Vein endothelial cell (primary cell): Measurements from ENCODE around the gene PRUNE1. TPM values are rescaled to one million over a fixed set of nuclear protein-coding genes. Genes with fewer than 3 reads are reported as not detected.

Experiments
- small RNA-seq: library from RNA; depleted of rRNA; stranded (forward); fragments of <200 nt; gene quantifications from one replicate; pipeline ENCODE3, GENCODE V24; 2012
- total RNA-seq: library from RNA; depleted of rRNA; stranded (reverse); fragments of >200 nt; gene quantifications from 2 replicates; pipeline ENCODE4 v1.2.3, GENCODE V29; 2012

The PRUNE1 gene
- total RNA-seq, result 6.4 and 8.8 TPM in 2 replicates

DNA sequence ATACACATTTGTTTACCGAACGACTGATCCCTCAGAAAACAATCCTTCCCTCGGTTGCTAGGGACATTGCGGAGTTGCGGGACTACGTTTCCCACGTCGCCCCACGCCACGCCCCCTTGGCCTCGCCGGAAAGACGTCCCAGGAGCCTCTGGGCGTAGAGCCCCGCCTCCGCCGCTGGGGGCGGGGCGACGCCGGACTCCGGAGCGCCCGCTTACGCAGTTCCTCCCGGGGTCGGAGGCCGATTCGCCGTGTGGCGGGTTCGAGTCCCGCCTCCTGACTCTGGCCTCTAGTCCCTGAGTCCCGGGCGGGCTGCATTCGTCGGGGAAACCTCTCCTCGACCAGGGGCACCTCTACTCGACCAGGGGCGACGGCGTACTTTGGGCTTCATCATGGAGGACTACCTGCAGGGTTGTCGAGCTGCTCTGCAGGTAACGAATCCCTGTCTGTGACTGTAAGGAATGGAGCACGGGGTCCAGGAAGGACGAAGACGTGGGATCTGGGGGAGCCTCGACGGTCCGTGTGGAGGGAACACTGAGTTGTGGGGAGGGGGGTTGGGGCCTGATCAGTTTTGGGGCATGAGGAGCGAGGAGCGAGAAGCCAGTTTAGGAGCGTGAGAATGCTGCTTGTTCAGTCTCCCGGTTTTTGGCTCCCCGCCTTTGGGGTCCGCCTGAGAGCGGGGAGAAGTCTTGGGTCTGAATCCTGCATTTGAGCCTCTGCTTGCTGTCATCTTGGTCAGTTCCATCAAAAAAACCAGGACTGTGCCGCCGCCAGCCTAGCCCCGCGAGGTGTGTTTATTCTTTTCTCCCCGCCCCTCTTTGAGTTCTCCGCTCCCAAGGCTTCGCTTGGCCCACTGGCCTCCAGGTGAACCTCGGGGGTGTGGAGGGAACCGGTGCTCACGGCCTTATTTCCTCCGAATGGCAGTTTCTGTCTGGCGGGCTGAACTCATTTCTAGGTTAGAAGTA, at the start of gene PRUNE1:
Gene PRUNE1 (plus strand): TSS at position 206 of the 962 bp plus-strand sequence. CDS start 184 bp downstream, at position 390.

GRCh38 chr1:150974580-150975478, 33.4 kb upstream of the PRUNE1 start, which contains the start of gene CERS2:
CERS2 (minus strand) TSS chr1:150974835; CDS start chr1:150969090, 5,745 bp downstream.

DNA sequence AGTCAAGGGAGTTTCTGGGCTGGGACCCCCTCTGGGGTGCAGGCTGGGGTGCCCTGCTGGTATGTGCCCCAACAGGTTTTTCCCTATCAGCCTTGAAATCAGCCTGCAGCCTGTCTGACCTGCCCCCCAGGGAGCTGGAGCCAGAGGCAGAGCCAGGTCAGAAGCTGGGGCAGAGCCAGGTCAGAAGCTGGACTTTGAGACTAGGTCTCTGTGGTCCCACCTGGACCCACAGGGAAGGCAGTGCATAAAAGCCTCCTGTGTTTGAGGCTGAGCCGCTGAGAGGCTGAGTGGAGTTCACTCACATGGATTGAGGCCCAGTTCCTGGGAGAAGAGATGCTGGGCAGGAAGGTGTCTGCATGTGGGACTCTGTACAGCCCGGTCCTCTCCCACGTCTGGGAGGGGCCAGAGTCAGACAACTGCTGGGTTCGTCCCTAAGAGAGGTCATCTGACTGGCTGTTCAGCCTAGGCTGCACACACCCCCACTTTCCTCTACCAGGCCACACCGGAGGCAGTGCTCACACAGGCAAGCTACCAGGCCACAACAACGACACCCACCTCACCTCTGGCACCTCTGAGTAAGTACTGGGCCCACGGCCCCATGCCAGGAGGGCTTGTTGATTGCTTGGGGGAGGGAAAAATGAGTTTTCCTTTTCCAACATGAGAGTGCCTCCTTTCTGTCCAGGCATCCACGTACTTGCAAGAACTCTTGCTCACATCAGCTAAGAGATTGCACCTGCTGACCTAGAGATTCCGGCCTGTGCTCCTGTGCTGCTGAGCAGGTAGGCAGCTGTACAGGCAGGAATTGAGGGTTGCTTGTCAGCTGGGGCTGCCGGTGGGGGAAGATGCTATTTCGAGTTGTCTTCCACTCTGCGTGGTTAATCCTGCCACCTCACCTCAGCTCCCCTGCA, 26.2 kb upstream of the PRUNE1 start, which contains the start of gene ANXA9:
Gene ANXA9 (plus strand): TSS at position 488 of the 908 bp plus-strand sequence. CDS start 814 bp downstream, outside the sequence.

GRCh38 chr1:151006327-151007052, 1.8 kb upstream of the PRUNE1 start, which contains the start of gene MINDY1:
MINDY1 (minus strand) TSS chr1:151006902; CDS start chr1:151002617, 4,285 bp downstream.

DNA sequence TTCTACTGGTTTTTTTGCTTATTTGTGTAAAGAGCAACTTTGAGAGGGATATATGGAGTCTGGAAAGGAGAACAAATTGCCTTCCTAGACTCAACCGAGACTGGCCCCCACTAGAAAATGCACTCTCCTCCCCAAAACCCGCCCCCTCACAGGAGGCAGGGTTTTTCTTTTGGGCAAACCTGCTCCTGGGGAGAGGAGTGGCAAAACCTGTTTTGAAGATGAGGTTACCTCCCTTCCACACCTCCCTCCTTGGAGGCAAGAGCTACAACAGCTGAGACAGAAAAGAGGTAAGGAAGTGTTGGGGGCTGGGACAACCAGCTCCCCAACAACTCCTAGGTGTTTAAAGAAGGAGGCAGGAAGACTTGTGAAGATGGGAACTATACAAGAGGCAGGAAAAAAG, 28.1 kb downstream of the PRUNE1 start, which contains the start of gene BNIPL:
Gene BNIPL (plus strand): TSS at position 231 of the 400 bp plus-strand sequence. CDS start 140 bp downstream, at position 371.

GRCh38 chr1:151047591-151047924, 39.3 kb downstream of the PRUNE1 start, which contains the start of gene C1orf56:
C1orf56 (plus strand) TSS chr1:151047751; CDS start chr1:151047848, 97 bp downstream.

GRCh38 chr1:151059109-151060006, 51.1 kb downstream of the PRUNE1 start, which contains the start of gene CDC42SE1:
CDC42SE1 (minus strand) TSS chr1:151059622; CDS start chr1:151055730, 3,892 bp downstream.

DNA sequence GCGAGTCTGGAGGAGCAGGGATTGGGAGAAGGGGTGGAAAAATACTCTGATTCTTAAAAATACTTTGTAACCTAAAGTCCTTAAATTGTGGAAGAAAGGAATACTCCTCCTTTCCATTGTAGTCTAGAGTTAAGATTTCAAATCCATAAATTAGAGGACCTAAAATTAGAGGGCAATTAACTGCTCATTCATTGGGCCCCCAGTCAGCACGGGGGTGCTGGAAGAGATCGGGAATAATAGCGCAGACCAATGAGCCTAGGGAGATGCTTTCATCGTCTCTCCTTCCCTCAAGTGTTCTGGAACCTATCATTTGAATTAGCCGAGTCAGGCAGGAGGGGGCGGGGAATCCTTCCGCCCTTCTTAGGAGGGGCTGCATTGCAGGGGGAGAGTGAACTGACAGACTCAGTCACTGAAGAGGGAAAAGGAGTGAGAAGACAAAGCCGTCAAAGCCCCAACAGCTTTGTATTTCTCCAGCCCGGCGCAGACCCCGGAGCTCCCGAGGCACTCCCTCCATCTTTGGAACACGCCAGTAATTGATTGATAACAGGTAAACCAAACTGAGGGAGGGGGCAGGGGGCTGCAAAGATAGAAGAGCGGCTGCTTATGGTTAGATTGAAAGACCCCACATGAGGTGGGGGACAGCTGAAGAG, 51.9 kb downstream of the PRUNE1 start, which contains the start of gene MLLT11:
Gene MLLT11 (plus strand): TSS at position 391 of the 650 bp plus-strand sequence. CDS start 6,828 bp downstream, outside the sequence.

GRCh38 chr1:151070474-151071276, 62.4 kb downstream of the PRUNE1 start, which contains the start of gene GABPB2:
GABPB2 (plus strand) TSS chr1:151070761; CDS start chr1:151088190, 17,429 bp downstream.

Small RNA genes lying within 50 kb of the gene (small RNA-seq; reads per million reads assigned to genes)
- 0.27 reads per million, percentile 4 among the genes with 10 or more reads in this experiment for gene RNU6-884P

Other genes with a start within 250 kb of the PRUNE1 start
- gene CTSS, start 242.7 kb upstream of the PRUNE1 start, total RNA-seq, result 19.6 and 27.0 TPM in 2 replicates
- gene CTSK, start 200.2 kb upstream of the PRUNE1 start, total RNA-seq, result 2.0 and 3.7 TPM in 2 replicates
- gene ARNT, start 131.8 kb upstream of the PRUNE1 start, total RNA-seq, result 30.1 and 38.2 TPM in 2 replicates
- not detected in 2 replicates for gene CTXND2, start 121.3 kb upstream of the PRUNE1 start, total RNA-seq
- gene SETDB1, start 82.1 kb upstream of the PRUNE1 start, total RNA-seq, result 44.4 and 45.6 TPM in 2 replicates
- gene CERS2, start 33.6 kb upstream of the PRUNE1 start, total RNA-seq, result 129 and 138 TPM in 2 replicates
- not detected in 2 replicates for gene ANXA9, start 26.2 kb upstream of the PRUNE1 start, total RNA-seq
- gene MINDY1, start 1.5 kb upstream of the PRUNE1 start, total RNA-seq, result 13.6 and 15.4 TPM in 2 replicates
- gene BNIPL, start 28.1 kb downstream of the PRUNE1 start, total RNA-seq, result not detected in 2 replicates
- 2.5 and 2.6 TPM in 2 replicates for gene C1orf56, start 39.3 kb downstream of the PRUNE1 start, total RNA-seq
- gene CDC42SE1, start 51.2 kb downstream of the PRUNE1 start, total RNA-seq, result 73.2 and 88.8 TPM in 2 replicates
- 9.8 and 12.4 TPM in 2 replicates for gene MLLT11, start 51.9 kb downstream of the PRUNE1 start, total RNA-seq
- 4.6 and 6.8 TPM in 2 replicates for gene GABPB2, start 62.3 kb downstream of the PRUNE1 start, total RNA-seq
- 15.6 and 17.6 TPM in 2 replicates for gene SEMA6C, start 138.2 kb downstream of the PRUNE1 start, total RNA-seq
- not detected in 2 replicates for gene TNFAIP8L2, start 148.2 kb downstream of the PRUNE1 start, total RNA-seq
- 5.2 TPM in 2 replicates for gene LYSMD1, start 157.5 kb downstream of the PRUNE1 start, total RNA-seq
- gene SCNM1, start 157.7 kb downstream of the PRUNE1 start, total RNA-seq, result 30.4 and 33.4 TPM in 2 replicates
- gene TMOD4, start 167.5 kb downstream of the PRUNE1 start, total RNA-seq, result not detected in 2 replicates
- 58.5 and 60.7 TPM in 2 replicates for gene VPS72, start 181.7 kb downstream of the PRUNE1 start, total RNA-seq
- gene PIP5K1A, start 190.1 kb downstream of the PRUNE1 start, total RNA-seq, result 57.8 and 58.0 TPM in 2 replicates
- gene PSMD4, start 246.3 kb downstream of the PRUNE1 start, total RNA-seq, result 132 and 160 TPM in 2 replicates